K562 (cell line): ENCODE results near the gene WDR86.

Experiments
- ATF7 ChIP-seq: fragments of 450-650 bp; IDR thresholded peaks from 2 replicates; pipeline ENCODE4 v1.7.1; 2014; ENCODE audit warnings: mild to moderate bottlenecking, moderate library complexity
- MXD1 ChIP-seq: fragments of 250-450 bp; sonication (Bioruptor Pico); IDR thresholded peaks from 2 replicates; pipeline ENCODE4 v1.8.0; 2021; ENCODE audit warnings: borderline replicate concordance, mild to moderate bottlenecking, moderate library complexity; ENCODE audit not compliant: poor library complexity, severe bottlenecking
- RAD21 ChIP-seq, 2 experiments: fragments of 250-450 bp in 1 of 2; fragments of 450-650 bp in 1 of 2; sonication (Bioruptor Pico) in 1 of 2; formaldehyde crosslinking in 1 of 2; IDR thresholded peaks in 1 of 2; conservative IDR thresholded peaks in 1 of 2; 2 replicates each; pipeline versions ENCODE4 v1.4.0 to v1.8.0; 2020 to 2022; ENCODE audit warnings: mild to moderate bottlenecking in 2 of 2, moderate library complexity in 1 of 2
- SREBF2 ChIP-seq: sonication (generic); formaldehyde crosslinking; IDR thresholded peaks from 2 replicates; pipeline ENCODE4 v1.4.0; 2020; ENCODE audit warnings: mild to moderate bottlenecking, missing genetic modification reagents
- SRSF1 ChIP-seq: fragments of 200-400 bp; formaldehyde crosslinking; IDR thresholded peaks from 2 replicates; pipeline ENCODE4 v1.6.1; 2017; ENCODE audit warnings: mild to moderate bottlenecking, low read depth, low read length, moderate library complexity
- ZKSCAN1 ChIP-seq: fragments of 150-350 bp; IDR thresholded peaks from 2 replicates; pipeline ENCODE4 v1.6.1; 2016; ENCODE audit warnings: low read depth, low read length
- ZNF512 ChIP-seq: IDR thresholded peaks from 2 replicates; pipeline ENCODE4 v1.6.1; 2016; ENCODE audit warnings: missing genetic modification characterization, missing compliant biosample characterization
- TF ChIP-seq, protein P1 (sequence below): fragments of 250-450 bp; sonication (Bioruptor Pico); IDR thresholded peaks from 2 replicates; pipeline ENCODE4 v1.8.0; 2021; ENCODE audit warnings: moderate library complexity, mild to moderate bottlenecking, inconsistent platforms
- TF ChIP-seq, protein P2 (sequence below), 3 experiments: IDR thresholded peaks in 2 of 3; conservative IDR thresholded peaks in 1 of 3; 2 replicates each; pipeline ENCODE4 v1.5.1; 2011 to 2012; ENCODE audit warnings: low read length in 3 of 3, mild to moderate bottlenecking in 3 of 3, control low read depth in 2 of 3, improper control_type of control experiment in 1 of 3, inconsistent platforms in 1 of 3, low read depth in 1 of 3, mixed read lengths in 1 of 3, moderate library complexity in 1 of 3; ENCODE audit not compliant: insufficient read depth in 2 of 3

GRCh38 chr7:151437159-151437553 lies 27.3 kb upstream of the WDR86 start:
- TF ChIP-seq, protein P1, sequence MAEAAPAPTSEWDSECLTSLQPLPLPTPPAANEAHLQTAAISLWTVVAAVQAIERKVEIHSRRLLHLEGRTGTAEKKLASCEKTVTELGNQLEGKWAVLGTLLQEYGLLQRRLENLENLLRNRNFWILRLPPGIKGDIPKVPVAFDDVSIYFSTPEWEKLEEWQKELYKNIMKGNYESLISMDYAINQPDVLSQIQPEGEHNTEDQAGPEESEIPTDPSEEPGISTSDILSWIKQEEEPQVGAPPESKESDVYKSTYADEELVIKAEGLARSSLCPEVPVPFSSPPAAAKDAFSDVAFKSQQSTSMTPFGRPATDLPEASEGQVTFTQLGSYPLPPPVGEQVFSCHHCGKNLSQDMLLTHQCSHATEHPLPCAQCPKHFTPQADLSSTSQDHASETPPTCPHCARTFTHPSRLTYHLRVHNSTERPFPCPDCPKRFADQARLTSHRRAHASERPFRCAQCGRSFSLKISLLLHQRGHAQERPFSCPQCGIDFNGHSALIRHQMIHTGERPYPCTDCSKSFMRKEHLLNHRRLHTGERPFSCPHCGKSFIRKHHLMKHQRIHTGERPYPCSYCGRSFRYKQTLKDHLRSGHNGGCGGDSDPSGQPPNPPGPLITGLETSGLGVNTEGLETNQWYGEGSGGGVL, result no peak
- TF ChIP-seq SRSF1 (no peak), ZNF512 (tag) (no peak), ATF7 (no peak), MXD1 (CRISPR knock-in tag) (no peak), SREBF2 (CRISPR knock-in tag) (no peak), ZKSCAN1 (no peak), RAD21 (CRISPR knock-in tag; conservative IDR thresholded peaks at IDR 0.05 in 1 of 2, IDR thresholded peaks at IDR 0.05 in 1 of 2) (no peak)
- TF ChIP-seq, protein P2, sequence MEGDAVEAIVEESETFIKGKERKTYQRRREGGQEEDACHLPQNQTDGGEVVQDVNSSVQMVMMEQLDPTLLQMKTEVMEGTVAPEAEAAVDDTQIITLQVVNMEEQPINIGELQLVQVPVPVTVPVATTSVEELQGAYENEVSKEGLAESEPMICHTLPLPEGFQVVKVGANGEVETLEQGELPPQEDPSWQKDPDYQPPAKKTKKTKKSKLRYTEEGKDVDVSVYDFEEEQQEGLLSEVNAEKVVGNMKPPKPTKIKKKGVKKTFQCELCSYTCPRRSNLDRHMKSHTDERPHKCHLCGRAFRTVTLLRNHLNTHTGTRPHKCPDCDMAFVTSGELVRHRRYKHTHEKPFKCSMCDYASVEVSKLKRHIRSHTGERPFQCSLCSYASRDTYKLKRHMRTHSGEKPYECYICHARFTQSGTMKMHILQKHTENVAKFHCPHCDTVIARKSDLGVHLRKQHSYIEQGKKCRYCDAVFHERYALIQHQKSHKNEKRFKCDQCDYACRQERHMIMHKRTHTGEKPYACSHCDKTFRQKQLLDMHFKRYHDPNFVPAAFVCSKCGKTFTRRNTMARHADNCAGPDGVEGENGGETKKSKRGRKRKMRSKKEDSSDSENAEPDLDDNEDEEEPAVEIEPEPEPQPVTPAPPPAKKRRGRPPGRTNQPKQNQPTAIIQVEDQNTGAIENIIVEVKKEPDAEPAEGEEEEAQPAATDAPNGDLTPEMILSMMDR (IDR thresholded peaks at IDR 0.05 in 2 of 3, conservative IDR thresholded peaks at IDR 0.05 in 1 of 3; ENCODE audit: insufficient read depth in 2 of 3, low read depth in 1 of 3, low read length in 3 of 3), result no peak
